ENCODE measurements around the gene TIMELESS. TPM values are rescaled to one million over a fixed set of nuclear protein-coding genes. Genes with fewer than 3 reads are reported as not detected.

Gene TIMELESS
- total RNA-seq, 2 experiments from 2014 or later, result 46.5 to 103 TPM

GRCh38 chr12:56469007-56469930 is 20.0 kb upstream of the TIMELESS start:
- no peaks in the 10 kb centered on the region for H3K9me2 ChIP-seq (ENCODE audit: insufficient read depth, low read length)
- TF ChIP-seq CTCF (conservative IDR thresholded peaks at IDR 0.05; ENCODE audit: low read length) (no peak), EZH2phosphoT487 (IDR thresholded peaks at IDR 0.05; ENCODE audit: borderline replicate concordance, low read depth, low read length) (no peak)
- peak overlapping the region; percentile 76 for H3K27ac ChIP-seq (ENCODE audit: low read depth, low read length, poor library complexity, severe bottlenecking)
- intact Hi-C loops (cut with micrococcal nuclease; ENCODE audit: unreplicated experiment), result no loop called here
- DNase-seq (ENCODE audit: low spot score), result peak; percentile 26
- no peaks in the 10 kb centered on the region for H4K20me1 ChIP-seq (ENCODE audit: insufficient read depth, low read length)
- ChIA-PET POLR2A (interaction anchor here (0.5 to 2.1 kb wide), 4 partner anchors 109 to 369 kb away, joined by 3 to 6 read pairs (median 5); partner anchors contain the start of genes IL23A and STAT2), CTCF (ENCODE audit: unreplicated experiment) (interaction anchor here (0.5 to 1.2 kb wide), 4 partner anchors 8 to 262 kb away, joined by 3 read pairs; partner anchors contain the start of gene CNPY2)
- no peaks in the 10 kb centered on the region for H3K9me3 ChIP-seq (ENCODE audit: low read length)
- H3K79me2 ChIP-seq (ENCODE audit: insufficient read depth, low read depth, low read length), result peaks cover 30% of the 10 kb centered on the region; the same call in 1 of the 2 replicates
- peak overlapping the region; percentile 83; the same call in 1 of the 2 replicates for H2AFZ ChIP-seq (ENCODE audit: low read length)
- BruUV-seq (replicated peaks), result no TSS peak
- peaks cover 45% of the 10 kb centered on the region for H3K36me3 ChIP-seq (ENCODE audit: insufficient read depth, low read length)
- peak overlapping the region; percentile 89 for H3K4me2 ChIP-seq (ENCODE audit: low read length)
- H3K4me1 ChIP-seq (ENCODE audit: insufficient read depth, low read length, poor library complexity, severe bottlenecking), result peaks cover 14% of the 10 kb centered on the region
- H3K4me3 ChIP-seq (ENCODE audit: low read depth, low read length, poor library complexity, severe bottlenecking), result peak overlapping the region; percentile 89

- H2AFZ ChIP-seq (ENCODE audit: low read length), result peak within 1 kb of the TSS; percentile 83; the same call in 1 of the 2 replicates
- H3K79me2 ChIP-seq (ENCODE audit: insufficient read depth, low read depth, low read length), result peaks cover 30% of the 10 kb centered on the region; the same call in 1 of the 2 replicates
- TF ChIP-seq EZH2phosphoT487 (IDR thresholded peaks at IDR 0.05; ENCODE audit: borderline replicate concordance, low read depth, low read length) (no peak), CTCF (conservative IDR thresholded peaks at IDR 0.05; ENCODE audit: low read length) (peak; percentile 75)
- H3K4me3 ChIP-seq (ENCODE audit: low read depth, low read length, poor library complexity, severe bottlenecking), result peak within 1 kb of the TSS; percentile 89
- ChIA-PET CTCF (ENCODE audit: unreplicated experiment) (interaction anchor here (0.6 to 1.2 kb wide), 3 partner anchors 153 to 261 kb away, joined by 3 read pairs; partner anchors contain the start of gene CNPY2), POLR2A (interaction anchor here (0.5 to 2.1 kb wide), 4 partner anchors 56 to 133 kb away, joined by 3 to 6 read pairs (median 5); partner anchors contain the start of genes IL23A and STAT2)
- DNase-seq (ENCODE audit: low spot score), result peak; percentile 97
- peaks cover 42% of the 10 kb centered on the region for H3K36me3 ChIP-seq (ENCODE audit: insufficient read depth, low read length)
- no peaks in the 10 kb centered on the region for H3K9me2 ChIP-seq (ENCODE audit: insufficient read depth, low read length)
- no peaks in the 10 kb centered on the region for H4K20me1 ChIP-seq (ENCODE audit: insufficient read depth, low read length)
- peak within 1 kb of the TSS; percentile 89 for H3K4me2 ChIP-seq (ENCODE audit: low read length)
- no peaks in the 10 kb centered on the region for H3K9me3 ChIP-seq (ENCODE audit: low read length)
- intact Hi-C loops (cut with micrococcal nuclease; ENCODE audit: unreplicated experiment), result loop anchor here (1.0 kb wide), 1 partner anchor 152 kb away; no protein-coding TSS in a partner anchor
- peak within 1 kb of the TSS; percentile 76 for H3K27ac ChIP-seq (ENCODE audit: low read depth, low read length, poor library complexity, severe bottlenecking)
- TSS peak; percentile 71 for BruUV-seq (replicated peaks)
- H3K4me1 ChIP-seq (ENCODE audit: insufficient read depth, low read length, poor library complexity, severe bottlenecking), result peaks cover 22% of the 10 kb centered on the region
Observed at GRCh38 chr12:56468216-56469006, 19.2 kb upstream of the TIMELESS start, which contains the start of gene SPRYD4. TSS of gene SPRYD4 (plus strand) at chr12:56468578. CDS start at chr12:56468592, 14 bp downstream.

All from OCI-LY7 (cell line).